OCI-LY3 (cell line): Measurements from ENCODE around the gene NTRK2.

Experiments used
- CTCF ChIP-seq: fragments of 200-600, 300-600 bp; sonication (generic); IDR thresholded peaks from 2 replicates; pipeline ENCODE4 v1.5.1; 2014; ENCODE audit warnings: antibody characterized with exemption, low read length, low read depth
- EZH2phosphoT487 ChIP-seq: fragments of 200-600 bp; shearing (Covaris generic); IDR thresholded peaks from 2 replicates; pipeline ENCODE4 v1.6.1; 2018; ENCODE audit warnings: antibody characterized with exemption, mixed run types, low read depth

GRCh38 chr9:84667571-84668195, 1.8 kb upstream of the NTRK2 start:
- no peak for TF ChIP-seq CTCF
- TF ChIP-seq EZH2phosphoT487 = no peak
